Adipocyte (in vitro differentiated cells): ENCODE measurements around the gene CLK1.

Experiments used
- DNase-seq: peaks from one replicate; pipeline ENCODE4 v3.0.0-alpha.2; 2015; ENCODE audit warnings: low read depth
- H3K27me3 ChIP-seq: replicated peaks from 2 replicates; pipeline ENCODE4 v1.7.0; 2013; ENCODE audit warnings: mild to moderate bottlenecking, low read length, moderate library complexity; ENCODE audit not compliant: control insufficient read depth, insufficient read depth
- H3K36me3 ChIP-seq: 2 replicates; pipeline ENCODE4 v1.7.0; 2013; ENCODE audit warnings: low read length, mild to moderate bottlenecking, moderate library complexity; ENCODE audit not compliant: control insufficient read depth, insufficient read depth, severe bottlenecking
- H3K4me1 ChIP-seq: 2 replicates; pipeline ENCODE4 v1.7.0; 2013; ENCODE audit warnings: mild to moderate bottlenecking, low read length, moderate library complexity; ENCODE audit not compliant: control insufficient read depth, insufficient read depth
- H3K4me3 ChIP-seq: 2 replicates; pipeline ENCODE4 v1.7.0; 2013; ENCODE audit warnings: mild to moderate bottlenecking, low read length, moderate library complexity
- H3K9ac ChIP-seq: 2 replicates; pipeline ENCODE4 v1.7.0; 2013; ENCODE audit warnings: mild to moderate bottlenecking, low read length, moderate library complexity
- H3K9me3 ChIP-seq: 2 replicates; pipeline ENCODE4 v1.7.0; 2013; ENCODE audit warnings: mild to moderate bottlenecking, low read length, moderate library complexity; ENCODE audit not compliant: control insufficient read depth

Gene CLK1

GRCh38 chr2:200847939-200848338, 16.5 kb downstream of the CLK1 start:
- no peak overlapping the region for H3K4me3 ChIP-seq
- H3K27me3 ChIP-seq: no peaks in the 10 kb centered on the region
- peaks cover 27% of the 10 kb centered on the region for H3K36me3 ChIP-seq
- H3K9ac ChIP-seq: no peak overlapping the region
- no peak for DNase-seq
- H3K4me1 ChIP-seq: no peaks in the 10 kb centered on the region
- no peaks in the 10 kb centered on the region for H3K9me3 ChIP-seq

DNA sequence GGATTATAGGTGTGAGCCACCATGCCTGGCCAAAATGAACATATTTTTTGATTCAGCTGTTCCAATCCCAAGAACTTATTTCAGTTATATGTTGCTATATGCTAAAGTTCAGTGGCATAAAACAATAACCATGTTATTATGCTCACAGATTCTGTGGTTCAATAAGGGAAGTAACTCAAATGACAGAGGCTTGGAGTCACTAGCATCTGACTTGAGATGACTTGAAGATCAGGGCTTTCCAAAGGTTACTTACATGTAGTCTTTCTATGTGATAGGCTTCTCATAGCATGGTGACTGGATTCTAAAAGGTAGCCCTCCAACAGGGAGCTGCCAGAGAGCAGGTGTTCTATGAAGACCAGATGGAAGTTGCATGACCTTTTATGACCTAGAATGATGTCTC, 17.2 kb downstream of the CLK1 start:
- Histone ChIP-seq H3K4me1 (no peaks in the 10 kb centered on the region), H3K27me3 (no peaks in the 10 kb centered on the region), H3K9ac (no peak overlapping the region), H3K4me3 (no peak overlapping the region), H3K36me3 (peaks cover 20% of the 10 kb centered on the region), H3K9me3 (no peaks in the 10 kb centered on the region)
- no peak for DNase-seq

DNA sequence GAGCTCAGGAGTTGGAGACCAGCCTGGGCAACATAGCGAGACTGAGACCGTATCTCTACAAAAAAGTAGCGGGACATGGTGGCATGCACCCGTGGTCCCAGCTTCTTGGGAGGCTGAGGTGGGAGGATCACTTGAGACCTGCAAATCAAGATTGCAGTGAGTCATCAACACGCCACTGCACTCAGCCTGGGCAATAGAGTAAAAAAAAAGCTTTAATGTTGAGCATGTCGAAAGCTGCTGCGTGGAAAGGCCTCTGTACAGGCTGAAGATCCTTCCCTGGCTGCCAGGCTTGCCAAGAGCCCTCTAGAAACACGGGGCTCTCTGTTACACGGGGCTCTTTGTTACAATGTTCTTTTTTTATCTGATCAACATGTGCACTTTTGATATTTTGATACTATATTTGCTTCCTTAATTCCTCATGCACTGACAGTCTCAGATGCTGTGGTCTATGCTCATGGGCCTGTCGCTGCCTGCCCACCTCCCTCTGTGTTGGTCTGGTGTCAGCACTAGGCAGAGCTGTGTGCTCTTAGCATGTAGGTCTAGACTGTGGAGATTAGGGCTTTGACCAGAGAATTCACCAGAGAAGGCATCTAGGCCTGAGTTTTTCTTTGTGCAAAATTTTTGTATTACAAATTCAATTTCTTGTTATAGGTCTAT, 18.7 kb downstream of the CLK1 start:
- no peak overlapping the region for H3K4me3 ChIP-seq
- peaks cover 5% of the 10 kb centered on the region for H3K36me3 ChIP-seq
- DNase-seq: no peak
- H3K9ac ChIP-seq: no peak overlapping the region
- no peaks in the 10 kb centered on the region for H3K27me3 ChIP-seq
- no peaks in the 10 kb centered on the region for H3K4me1 ChIP-seq
- no peaks in the 10 kb centered on the region for H3K9me3 ChIP-seq

DNA sequence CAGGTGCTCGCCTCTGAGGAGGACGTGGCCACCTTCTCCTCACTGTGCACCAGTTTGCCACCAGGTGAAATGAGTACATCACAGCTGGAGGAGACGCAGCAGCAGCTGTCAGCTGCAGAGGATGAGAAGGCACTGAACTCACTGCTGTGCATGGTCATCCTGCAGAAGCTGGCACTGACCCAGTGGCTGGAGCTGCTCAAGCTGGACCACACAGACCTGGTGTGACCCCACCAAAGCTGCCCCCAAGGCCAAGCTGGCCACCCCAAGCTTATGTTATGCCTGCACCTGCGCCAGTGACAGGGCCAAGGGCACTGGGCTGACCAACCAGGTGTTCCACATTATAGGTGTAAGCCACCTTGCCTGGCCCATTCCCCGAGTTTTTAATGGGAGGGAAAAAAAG, 19.3 kb downstream of the CLK1 start:
- Histone ChIP-seq H3K4me1 (no peaks in the 10 kb centered on the region), H3K27me3 (no peaks in the 10 kb centered on the region), H3K36me3 (no peaks in the 10 kb centered on the region), H3K9ac (no peak overlapping the region), H3K9me3 (no peaks in the 10 kb centered on the region), H3K4me3 (no peak overlapping the region)
- DNase-seq: no peak

DNA sequence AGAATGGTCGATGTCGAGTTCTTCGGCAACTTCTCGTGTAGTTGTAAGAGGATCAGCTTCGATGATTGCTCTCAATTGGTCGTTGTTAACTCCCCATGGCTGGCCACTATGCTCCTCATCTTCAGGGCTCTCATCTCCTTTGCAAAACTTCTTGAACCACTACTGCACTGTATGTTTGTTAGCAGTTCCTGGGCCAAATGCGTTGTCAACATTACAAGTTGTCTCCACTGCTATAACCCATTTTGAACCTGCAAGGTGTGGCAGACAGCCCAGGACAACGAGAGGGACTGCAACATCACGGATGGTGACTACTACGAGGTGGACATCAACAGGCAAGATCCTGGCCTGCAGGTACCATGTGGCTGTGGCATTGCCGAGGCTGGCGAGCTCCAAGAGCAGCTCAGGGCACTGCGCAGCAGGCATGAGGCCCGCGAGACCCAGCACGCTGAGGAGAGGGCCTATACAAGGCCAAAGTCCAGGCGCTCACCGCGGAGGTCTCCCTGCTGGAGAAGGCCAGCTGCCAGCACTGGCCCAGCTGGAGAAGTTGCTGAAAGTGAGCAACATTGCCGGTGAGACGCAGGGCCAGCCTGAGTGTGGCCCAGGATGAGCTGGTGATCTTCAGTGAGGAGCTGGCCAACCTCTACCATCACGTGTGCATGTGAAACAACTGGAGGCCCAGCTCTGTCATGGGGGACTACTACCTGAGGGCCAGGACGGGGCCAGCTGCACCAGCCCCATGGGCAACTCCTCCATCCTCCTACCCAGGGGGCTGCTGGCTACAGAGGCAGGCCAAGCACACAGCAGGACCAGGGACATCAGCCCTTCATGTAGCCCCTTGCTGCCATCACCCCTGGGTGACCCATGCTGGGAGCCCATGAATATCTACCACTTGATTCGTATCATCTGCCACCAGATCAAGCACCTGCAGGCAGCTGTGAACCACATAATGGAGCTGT, 20.2 kb downstream of the CLK1 start:
- Histone ChIP-seq H3K4me1 (no peaks in the 10 kb centered on the region), H3K4me3 (no peak overlapping the region), H3K36me3 (no peaks in the 10 kb centered on the region), H3K9me3 (no peaks in the 10 kb centered on the region), H3K9ac (no peak overlapping the region), H3K27me3 (no peaks in the 10 kb centered on the region)
- DNase-seq: no peak

GRCh38 chr2:200839513-200839912, 24.9 kb downstream of the CLK1 start:
- Histone ChIP-seq H3K9me3 (peaks cover 9% of the 10 kb centered on the region), H3K4me3 (no peak overlapping the region), H3K4me1 (no peaks in the 10 kb centered on the region), H3K27me3 (no peaks in the 10 kb centered on the region), H3K36me3 (no peaks in the 10 kb centered on the region), H3K9ac (no peak overlapping the region)
- DNase-seq: no peak

DNA sequence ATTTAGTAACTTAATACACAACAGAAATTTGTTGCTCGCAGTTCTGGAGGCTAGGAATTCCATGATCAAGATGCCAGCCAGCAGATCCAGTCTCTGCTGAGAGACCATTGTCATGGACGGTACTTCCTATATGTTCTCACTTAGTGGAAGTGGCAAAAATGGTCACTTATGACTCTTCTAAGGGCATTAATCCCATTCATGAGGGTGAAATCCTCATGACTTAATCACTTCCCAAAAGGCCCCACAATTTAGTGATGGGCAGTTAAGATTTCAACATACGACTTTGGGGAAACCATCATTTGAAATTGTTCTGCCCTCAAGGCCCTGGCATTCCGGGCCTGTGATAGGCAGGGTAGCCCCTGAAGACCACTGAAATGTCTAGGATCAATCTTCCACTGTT, 29.8 kb downstream of the CLK1 start:
- Histone ChIP-seq H3K27me3 (no peaks in the 10 kb centered on the region), H3K9ac (no peak overlapping the region), H3K4me3 (no peak overlapping the region), H3K36me3 (no peaks in the 10 kb centered on the region), H3K9me3 (peaks cover 9% of the 10 kb centered on the region), H3K4me1 (no peaks in the 10 kb centered on the region)
- no peak for DNase-seq

DNA sequence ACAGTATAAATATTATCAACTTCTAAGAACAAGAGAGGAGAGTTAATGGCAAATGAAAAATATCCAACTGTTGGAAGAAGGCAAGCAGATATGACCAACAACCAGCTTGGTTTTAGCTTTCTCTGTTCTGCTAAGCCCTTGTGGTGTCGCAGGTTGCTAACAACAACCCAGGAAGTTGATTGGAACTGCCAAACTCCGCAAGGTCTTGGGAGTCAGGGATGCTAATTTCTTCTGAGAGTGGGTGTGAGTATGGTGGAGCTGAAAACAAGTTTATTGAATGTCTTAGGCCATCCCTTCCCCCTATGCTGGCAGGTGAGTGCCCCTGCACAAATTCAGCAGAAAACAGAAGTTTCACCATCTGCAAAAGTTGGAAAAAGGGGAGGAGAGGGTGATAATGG, 35.2 kb downstream of the CLK1 start:
- no peak overlapping the region for H3K4me3 ChIP-seq
- H3K36me3 ChIP-seq: peaks cover 13% of the 10 kb centered on the region
- no peaks in the 10 kb centered on the region for H3K27me3 ChIP-seq
- H3K4me1 ChIP-seq: peaks cover 12% of the 10 kb centered on the region
- DNase-seq: no peak
- H3K9ac ChIP-seq: no peak overlapping the region
- H3K9me3 ChIP-seq: no peaks in the 10 kb centered on the region

DNA sequence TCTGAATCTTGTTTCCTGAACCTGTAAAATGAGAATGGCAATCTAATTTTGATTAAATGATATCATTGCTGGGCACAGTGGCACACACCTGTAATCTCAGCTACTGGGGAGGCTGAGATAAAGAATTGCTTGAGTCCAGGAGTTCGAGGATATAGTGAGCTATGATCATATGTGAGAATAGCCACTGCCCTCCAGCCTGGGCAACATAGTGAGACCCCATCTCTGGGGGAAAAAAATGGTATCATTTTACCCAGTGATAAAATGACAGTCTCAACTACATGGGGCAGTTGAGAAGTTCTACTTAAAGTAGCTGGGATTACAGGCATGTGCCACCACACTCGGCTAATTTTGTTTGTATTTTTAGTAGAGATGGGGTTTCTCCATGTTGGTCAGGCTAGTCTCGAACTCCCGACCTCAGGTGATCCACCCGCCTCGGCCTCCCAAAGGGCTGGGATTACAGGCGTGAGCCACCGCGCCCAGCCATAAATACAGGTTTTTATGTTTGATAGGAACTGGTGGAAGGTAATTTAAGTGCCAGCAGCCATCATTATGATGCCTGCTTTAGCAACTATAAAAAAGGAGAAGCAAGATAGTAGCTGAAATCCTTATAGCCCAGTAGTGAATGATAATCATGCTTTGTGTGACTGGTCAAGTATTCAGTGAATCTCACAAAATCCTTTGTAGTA, 35.7 kb downstream of the CLK1 start:
- H3K9me3 ChIP-seq: no peaks in the 10 kb centered on the region
- no peaks in the 10 kb centered on the region for H3K27me3 ChIP-seq
- no peak overlapping the region for H3K4me3 ChIP-seq
- H3K4me1 ChIP-seq: peaks cover 12% of the 10 kb centered on the region
- H3K36me3 ChIP-seq: peaks cover 18% of the 10 kb centered on the region
- DNase-seq: no peak
- no peak overlapping the region for H3K9ac ChIP-seq

DNA sequence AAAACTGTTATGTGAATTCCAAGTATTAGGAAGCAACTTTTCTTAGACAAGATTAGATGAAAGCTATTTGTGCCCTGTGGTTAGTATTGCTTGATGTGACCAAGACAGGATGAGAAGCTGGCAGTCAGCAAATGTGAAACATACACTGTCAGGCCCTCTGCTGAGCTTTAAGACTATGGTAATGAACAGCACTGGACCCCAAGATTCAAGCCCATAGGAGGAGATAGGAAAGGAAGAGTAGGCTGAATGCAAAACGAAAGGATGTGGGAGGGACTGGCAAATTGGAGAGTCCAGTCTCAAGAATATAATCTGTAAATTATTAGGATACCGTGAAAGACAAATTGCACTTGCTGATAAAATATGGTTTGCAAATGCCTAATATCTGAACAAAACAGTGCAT, 36.4 kb downstream of the CLK1 start:
- Histone ChIP-seq H3K4me3 (no peak overlapping the region), H3K4me1 (peaks cover 12% of the 10 kb centered on the region), H3K9me3 (no peaks in the 10 kb centered on the region), H3K27me3 (no peaks in the 10 kb centered on the region), H3K9ac (no peak overlapping the region), H3K36me3 (peaks cover 21% of the 10 kb centered on the region)
- no peak for DNase-seq

GRCh38 chr2:200821686-200822245, 42.7 kb downstream of the CLK1 start:
- Histone ChIP-seq H3K4me3 (no peak overlapping the region), H3K4me1 (peaks cover 9% of the 10 kb centered on the region), H3K27me3 (no peaks in the 10 kb centered on the region), H3K9me3 (no peaks in the 10 kb centered on the region), H3K9ac (no peak overlapping the region), H3K36me3 (peaks cover 74% of the 10 kb centered on the region)
- no peak for DNase-seq
